K562 (cell line): ENCODE data around the gene TUBB6. TPM values are rescaled to one million over a fixed set of nuclear protein-coding genes. Genes with fewer than 3 reads are reported as not detected.

ENCODE experiments used
- CBX2 ChIP-seq: fragments of 200-600 bp; sonication (generic); IDR thresholded peaks from one replicate; pipeline ENCODE4 v1.6.1; 2012; ENCODE audit warnings: mild to moderate bottlenecking, low read length, inconsistent platforms; ENCODE audit not compliant: insufficient read depth, poor library complexity, severe bottlenecking
- DACH1 ChIP-seq: fragments of 450-650 bp; IDR thresholded peaks from 2 replicates; pipeline ENCODE4 v1.6.1; 2018; ENCODE audit not compliant: partially characterized antibody
- DLX4 ChIP-seq: fragments of 250-450 bp; sonication (Bioruptor Pico); IDR thresholded peaks from 2 replicates; pipeline ENCODE4 v1.6.1; 2021; ENCODE audit warnings: mild to moderate bottlenecking
- DPF2 ChIP-seq: fragments of 450-650 bp; IDR thresholded peaks from 2 replicates; pipeline ENCODE4 v1.6.1; 2016
- L3MBTL2 ChIP-seq: fragments of 450-650 bp; IDR thresholded peaks from 2 replicates; pipeline ENCODE4 v1.6.1; 2016; ENCODE audit warnings: mild to moderate bottlenecking, moderate library complexity
- MGA ChIP-seq: fragments of 450-650 bp; IDR thresholded peaks from 2 replicates; pipeline ENCODE4 v1.6.1; 2016; ENCODE audit warnings: mild to moderate bottlenecking, moderate library complexity
- MTF1 ChIP-seq: fragments of 250-450 bp; sonication (Bioruptor Pico); IDR thresholded peaks from 2 replicates; pipeline ENCODE4 v1.9.0; 2021; ENCODE audit warnings: moderate library complexity, mild to moderate bottlenecking, inconsistent platforms, borderline replicate concordance
- NFE2L1 ChIP-seq: fragments of 450-650 bp; IDR thresholded peaks from 2 replicates; pipeline ENCODE4 v1.6.1; 2016; ENCODE audit warnings: missing genetic modification characterization, low read depth, mild to moderate bottlenecking, missing compliant biosample characterization, moderate library complexity, borderline replicate concordance
- ZNF133 ChIP-seq: fragments of 250-450 bp; sonication (Bioruptor Pico); IDR thresholded peaks from 2 replicates; pipeline ENCODE4 v1.4.0; 2020; ENCODE audit warnings: mild to moderate bottlenecking
- ZNF184 ChIP-seq: sonication (generic); formaldehyde crosslinking; IDR thresholded peaks from 2 replicates; pipeline ENCODE4 v1.5.0; 2020; ENCODE audit warnings: missing genetic modification reagents
- ZNF717 ChIP-seq: fragments of 250-450 bp; sonication (Bioruptor Pico); IDR thresholded peaks from 2 replicates; pipeline ENCODE4 v1.5.0; 2021
- ZNF79 ChIP-seq: fragments of 250-450 bp; sonication (Bioruptor Pico); IDR thresholded peaks from 2 replicates; pipeline ENCODE4 v1.4.0; 2020; ENCODE audit warnings: low read depth, mild to moderate bottlenecking, moderate library complexity
- polyA plus RNA-seq, 8 experiments: library from polyadenylated mRNA; depleted of rRNA in 4 of 8; stranded (reverse) in 5 of 8; unstranded in 3 of 8; fragments of >200 nt; fragmentation: Nextera tagmentation in 2 of 8; fragmentation: Illumina TruSeq in 1 of 8; extraction: Ambion mirVana in 2 of 8; extraction: Trizol in 1 of 8; gene quantifications; 2 replicates each; pipeline versions ENCODE4 v1.2.1 to v1.2.3, GENCODE V29; 2011 to 2014; ENCODE audit warnings: inconsistent platforms in 1 of 8, missing spikeins in 1 of 8
- total RNA-seq, 7 experiments: library from RNA; depleted of rRNA in 6 of 7; stranded (reverse); fragments of >200 nt in 6 of 7; fragmentation: Illumina TruSeq in 2 of 7; extraction: Trizol in 2 of 7; gene quantifications; 2 replicates each; pipeline versions ENCODE4 v1.2.1 to v1.2.3, GENCODE V29; 2011 to 2021; ENCODE audit warnings: low replicate concordance in 1 of 7

Gene TUBB6
- total and polyA plus RNA-seq, 9 of the 15 experiments (the other 6 are each of a cell fraction or from before 2014, with no cell fraction given) = 43.9 to 404 (median 81.1) TPM

GRCh38 chr18:12287684-12288402 is 20.2 kb upstream of the TUBB6 start (continued):
- no peak for TF ChIP-seq MGA
- no peak for TF ChIP-seq CBX2
- TF ChIP-seq ZNF79 = no peak
- TF ChIP-seq L3MBTL2 = peak; percentile 37; the same call in 1 of the 2 replicates
- TF ChIP-seq DACH1 = peak; percentile 85
- no peak for TF ChIP-seq MTF1
- no peak for TF ChIP-seq ZNF717 (CRISPR knock-in tag)
- no peak for TF ChIP-seq DLX4
- no peak for TF ChIP-seq ZNF133
- no peak for TF ChIP-seq ZNF184 (CRISPR knock-in tag)
- no peak for TF ChIP-seq DPF2
- TF ChIP-seq NFE2L1 (tag) = no peak
